ENCODE data around the gene NBPF14.
"Not testable (repeated sequence)": the region's sequence is repeated elsewhere in the genome, so short reads cannot be mapped to it uniquely, and the experiment has no call there.

Gene NBPF14, protein sequence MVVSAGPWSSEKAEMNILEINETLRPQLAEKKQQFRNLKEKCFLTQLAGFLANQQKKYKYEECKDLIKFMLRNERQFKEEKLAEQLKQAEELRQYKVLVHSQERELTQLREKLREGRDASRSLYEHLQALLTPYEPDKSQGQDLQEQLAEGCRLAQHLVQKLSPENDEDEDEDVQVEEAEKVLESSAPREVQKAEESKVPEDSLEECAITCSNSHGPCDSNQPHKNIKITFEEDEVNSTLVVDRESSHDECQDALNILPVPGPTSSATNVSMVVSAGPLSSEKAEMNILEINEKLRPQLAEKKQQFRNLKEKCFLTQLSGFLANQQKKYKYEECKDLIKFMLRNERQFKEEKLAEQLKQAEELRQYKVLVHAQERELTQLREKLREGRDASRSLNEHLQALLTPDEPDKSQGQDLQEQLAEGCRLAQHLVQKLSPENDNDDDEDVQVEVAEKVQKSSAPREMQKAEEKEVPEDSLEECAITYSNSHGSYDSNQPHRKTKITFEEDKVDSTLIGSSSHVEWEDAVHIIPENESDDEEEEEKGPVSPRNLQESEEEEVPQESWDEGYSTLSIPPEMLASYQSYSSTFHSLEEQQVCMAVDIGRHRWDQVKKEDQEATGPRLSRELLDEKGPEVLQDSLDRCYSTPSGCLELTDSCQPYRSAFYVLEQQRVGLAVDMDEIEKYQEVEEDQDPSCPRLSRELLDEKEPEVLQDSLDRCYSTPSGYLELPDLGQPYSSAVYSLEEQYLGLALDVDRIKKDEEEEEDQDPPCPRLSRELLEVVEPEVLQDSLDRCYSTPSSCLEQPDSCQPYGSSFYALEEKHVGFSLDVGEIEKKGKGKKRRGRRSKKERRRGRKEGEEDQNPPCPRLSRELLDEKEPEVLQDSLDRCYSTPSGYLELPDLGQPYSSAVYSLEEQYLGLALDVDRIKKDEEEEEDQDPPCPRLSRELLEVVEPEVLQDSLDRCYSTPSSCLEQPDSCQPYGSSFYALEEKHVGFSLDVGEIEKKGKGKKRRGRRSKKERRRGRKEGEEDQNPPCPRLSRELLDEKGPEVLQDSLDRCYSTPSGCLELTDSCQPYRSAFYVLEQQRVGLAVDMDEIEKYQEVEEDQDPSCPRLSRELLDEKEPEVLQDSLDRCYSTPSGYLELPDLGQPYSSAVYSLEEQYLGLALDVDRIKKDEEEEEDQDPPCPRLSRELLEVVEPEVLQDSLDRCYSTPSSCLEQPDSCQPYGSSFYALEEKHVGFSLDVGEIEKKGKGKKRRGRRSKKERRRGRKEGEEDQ (N-terminal part only)

DNA sequence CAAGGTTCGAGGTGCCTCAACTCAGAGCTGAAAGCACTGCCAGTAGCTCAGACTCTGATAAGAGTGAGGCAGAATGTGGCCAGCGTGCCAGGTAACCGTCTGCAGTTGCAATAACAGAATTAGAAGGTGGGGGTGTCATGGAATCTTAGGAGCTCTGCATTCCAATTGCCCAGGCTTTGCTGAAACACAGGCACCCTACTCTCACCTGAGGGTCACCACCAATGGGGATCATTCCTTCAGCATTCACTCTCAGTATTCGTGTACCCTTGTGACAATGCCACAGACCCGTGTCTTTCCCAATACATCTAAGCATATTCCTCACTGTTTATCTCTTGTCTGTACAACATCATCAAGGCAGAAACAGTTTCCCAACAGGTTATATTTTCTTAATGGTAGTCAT lies at the start of gene NBPF14:
Gene NBPF14, minus strand, starts transcription at position 101 of the 400 bp plus-strand sequence. CDS start 294 bp downstream, outside the sequence.
- not testable (repeated sequence) for DNase-seq

- DNase-seq, result not testable (repeated sequence)
Measured at GRCh38 chr1:148625451-148625850, 29.6 kb upstream of the NBPF14 start.

DNA sequence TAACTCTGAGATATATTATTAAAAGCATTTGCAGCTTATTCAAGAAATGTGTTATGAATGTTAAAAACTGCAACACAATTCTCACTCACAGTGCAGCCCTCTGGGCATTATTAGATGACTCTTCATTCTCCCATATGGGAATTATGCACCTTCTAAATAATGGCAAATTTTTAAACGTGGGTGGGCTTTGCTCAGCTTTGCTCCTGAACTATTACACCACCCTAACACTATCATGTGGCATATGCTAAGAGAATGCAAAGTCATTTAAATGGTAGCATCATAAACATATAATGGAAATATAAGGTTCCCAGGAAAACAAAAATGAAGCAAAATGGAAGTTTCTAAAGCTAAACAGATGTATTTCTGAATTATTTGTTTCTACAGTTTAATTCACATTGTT lies 22.4 kb upstream of the NBPF14 start:
- DNase-seq, result not testable (repeated sequence)

DNA sequence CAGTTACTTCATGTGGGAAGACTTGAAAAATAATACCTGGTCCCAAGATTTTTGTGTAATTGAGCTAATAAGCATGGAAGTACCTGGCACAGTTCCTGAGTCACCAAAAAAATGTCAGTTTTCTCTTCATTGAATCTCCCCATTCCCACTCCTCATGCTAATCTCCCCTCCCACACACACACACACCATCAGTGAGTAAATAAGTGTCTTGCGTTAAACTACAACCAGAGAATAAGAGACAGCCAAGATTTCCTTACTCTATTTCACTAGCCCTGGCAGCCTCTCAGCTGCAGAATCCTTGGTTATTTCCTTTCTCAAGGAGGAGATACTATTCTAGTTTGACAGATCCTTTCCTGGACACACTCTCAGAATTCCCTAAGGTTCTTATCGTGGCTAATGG lies 9.5 kb upstream of the NBPF14 start:
- not testable (repeated sequence) for DNase-seq

DNA sequence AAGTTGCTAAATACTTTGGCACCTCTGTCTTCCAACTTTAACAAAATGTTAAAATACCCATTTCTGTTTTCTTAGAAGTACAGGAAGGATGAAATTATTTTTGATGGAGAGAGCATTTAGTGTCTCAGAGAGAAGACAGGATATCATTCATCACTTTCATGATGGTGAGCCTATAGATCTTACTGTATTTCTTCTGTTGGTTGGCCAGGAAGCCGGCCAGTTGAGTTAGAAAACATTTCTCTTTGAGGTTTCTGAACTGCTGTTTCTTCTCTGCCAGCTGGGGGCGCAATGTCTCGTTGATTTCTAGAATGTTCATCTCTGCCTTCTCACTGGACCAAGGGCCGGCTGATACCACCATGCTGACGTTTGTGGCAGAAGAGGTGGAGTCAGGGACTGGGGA lies 451 bp downstream of the NBPF14 start:
- DNase-seq, result peak; percentile 1

GRCh38 chr1:148591098-148591497 lies 4.7 kb downstream of the NBPF14 start:
- not testable (repeated sequence) for DNase-seq

DNA sequence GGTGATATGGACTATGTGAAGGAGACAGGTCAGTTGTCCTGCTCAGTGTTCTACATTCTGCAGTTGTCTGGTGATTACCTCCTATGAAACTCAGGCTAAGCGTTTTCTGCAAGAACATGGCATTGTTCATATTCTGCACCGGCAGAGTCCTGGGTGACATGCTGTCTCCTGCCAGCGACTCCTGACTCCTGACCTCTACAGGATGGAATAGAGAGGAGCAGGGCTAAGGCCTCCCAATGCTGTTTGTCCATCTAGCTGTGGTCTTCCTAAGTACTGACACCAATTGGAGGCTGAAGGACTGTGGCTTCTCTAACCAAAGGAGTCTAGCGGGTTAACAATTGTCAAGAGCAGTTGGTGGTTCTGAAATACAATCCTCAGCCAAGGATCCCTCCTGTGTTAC lies 63.7 kb downstream of the NBPF14 start:
- DNase-seq, result not testable (repeated sequence)

GRCh38 chr1:148529101-148529567 lies 66.7 kb downstream of the NBPF14 start:
- peak; percentile 76 for DNase-seq

DNA sequence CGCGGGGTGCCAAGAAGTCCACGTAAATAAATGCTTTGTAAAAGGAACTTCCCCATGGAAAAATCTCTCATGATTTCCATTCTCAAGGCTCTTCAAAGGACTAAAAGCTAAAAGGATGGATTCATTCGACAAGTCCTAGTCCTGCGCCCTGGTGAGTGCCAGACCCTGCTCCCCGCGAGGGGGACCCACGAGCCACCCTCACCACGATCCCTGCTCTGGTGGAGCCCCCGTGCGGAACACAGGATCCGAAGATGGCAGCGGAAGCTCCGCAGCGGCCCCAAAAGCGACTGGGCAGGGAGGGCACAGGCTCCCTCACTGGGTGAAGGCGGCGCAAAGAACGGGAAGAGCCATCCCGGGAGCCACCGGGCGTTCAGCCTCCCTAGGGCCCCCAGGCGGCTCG lies 67.2 kb downstream of the NBPF14 start:
- not testable (repeated sequence) for DNase-seq

DNA sequence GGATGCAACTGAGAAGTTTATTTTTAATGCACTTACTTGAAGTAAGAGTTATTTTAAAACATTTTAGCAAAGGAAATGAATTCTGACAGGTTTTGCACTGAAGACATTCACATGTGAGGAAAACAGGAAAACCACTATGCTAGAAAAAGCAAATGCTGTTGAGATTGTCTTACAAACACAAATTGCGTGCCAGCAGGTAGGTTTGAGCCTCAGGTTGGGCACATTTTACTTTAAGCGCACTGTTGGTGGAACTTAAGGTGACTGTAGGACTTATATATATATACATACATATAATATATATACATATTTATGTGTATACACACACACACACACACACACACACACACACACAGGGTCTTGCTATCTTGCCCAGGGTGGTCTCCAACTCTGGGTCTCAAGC lies 69.2 kb downstream of the NBPF14 start:
- peak; percentile 46 for DNase-seq

DNA sequence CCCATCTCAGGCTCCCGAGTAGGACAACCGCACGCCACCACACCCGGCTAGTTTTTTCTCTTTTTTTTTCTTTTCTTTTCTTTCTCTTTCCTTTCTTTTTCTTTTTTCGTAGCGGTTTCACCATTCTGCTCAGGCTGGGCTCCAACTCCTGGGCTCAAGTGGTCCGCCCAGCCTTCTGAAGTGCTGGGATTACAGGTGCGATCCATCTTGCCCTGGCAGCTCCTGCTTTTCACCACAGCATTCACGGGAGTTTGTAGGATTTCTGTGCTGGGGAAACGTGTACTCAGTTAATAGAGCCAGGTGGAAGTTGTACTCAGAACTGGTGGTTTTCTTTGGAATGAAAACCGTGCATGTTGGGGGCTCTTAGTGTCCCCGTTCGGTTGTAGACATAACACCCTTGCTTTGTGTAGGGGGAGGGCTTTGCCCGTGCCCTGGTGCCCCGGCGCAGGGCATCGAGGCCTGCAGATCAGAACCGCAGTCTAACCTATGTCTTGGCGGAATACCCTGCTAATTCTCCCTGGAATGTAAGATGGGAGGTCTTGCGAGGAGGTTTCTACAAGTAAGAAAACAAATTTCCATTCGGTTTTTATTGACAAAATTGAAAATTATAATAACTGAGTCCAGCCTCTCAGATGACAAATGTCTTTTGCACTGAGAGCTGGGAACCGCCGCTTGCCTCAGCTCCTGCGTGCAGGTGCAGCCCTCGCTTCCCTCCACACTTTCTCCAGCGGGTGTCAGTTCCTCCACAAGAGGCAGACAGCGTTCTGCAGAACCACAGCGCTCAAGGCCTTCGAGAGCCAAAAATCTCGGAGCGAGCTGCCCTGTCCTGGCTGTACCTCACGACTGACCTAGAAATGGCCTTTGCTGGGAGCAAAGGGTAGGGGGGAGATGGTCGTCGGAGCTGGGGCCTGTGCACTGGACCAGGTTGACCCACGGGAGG lies 72.3 kb downstream of the NBPF14 start:
- peak; percentile 29 for DNase-seq

DNA sequence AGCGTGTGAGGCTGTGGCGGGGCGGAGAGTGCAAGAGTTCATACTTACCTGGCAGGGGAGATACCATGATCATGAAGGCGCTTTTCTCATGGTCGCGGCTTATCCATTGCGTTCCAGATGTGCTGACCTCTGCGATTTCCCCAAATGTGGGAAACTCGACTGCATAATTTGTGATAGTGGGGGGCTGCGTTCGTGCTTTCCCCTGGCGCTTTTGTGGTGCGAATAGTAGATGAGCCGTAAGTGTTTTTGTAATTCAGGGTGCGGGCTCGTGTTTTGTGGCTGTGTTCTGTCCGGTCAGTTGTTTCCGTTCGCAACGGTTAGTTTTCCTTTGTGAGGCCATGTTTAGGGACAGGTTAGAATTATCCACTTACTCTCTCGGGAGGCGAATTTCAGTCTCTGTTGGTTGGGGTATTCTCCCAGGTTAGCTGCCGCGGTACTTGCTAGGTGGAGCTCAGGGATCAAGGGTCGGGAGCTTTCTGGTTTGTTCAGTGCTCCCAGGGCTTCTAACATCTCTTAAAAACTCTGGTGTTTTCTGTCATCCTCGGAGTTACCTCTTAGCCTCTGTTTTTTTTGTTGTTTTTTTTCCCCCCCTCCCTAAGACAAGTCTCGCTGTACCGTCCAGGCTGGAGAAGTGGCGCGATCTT lies 73.1 kb downstream of the NBPF14 start:
- DNase-seq, result peak; percentile 94

DNA sequence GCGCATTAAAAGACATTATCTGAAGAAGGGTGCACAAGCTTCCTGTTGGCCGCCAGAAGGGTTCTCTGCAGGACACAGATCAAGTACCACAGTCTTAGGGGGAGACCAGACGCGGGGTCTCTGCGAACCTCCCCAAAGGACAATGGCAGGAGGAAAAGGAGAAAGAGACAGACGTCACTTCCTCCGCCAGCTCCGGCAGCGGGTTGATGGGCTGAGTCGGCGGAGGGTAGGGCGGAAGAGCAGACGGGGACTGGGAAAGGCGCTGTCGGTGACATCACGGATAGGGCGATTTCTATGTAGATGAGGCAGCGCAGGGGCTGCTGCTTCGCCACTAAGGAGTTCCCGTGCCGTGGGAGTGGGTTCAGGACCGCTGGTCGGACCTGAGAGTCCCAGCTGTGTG lies 73.7 kb downstream of the NBPF14 start:
- DNase-seq, result peak; percentile 91

GRCh38 chr1:148514310-148514709 lies 81.5 kb downstream of the NBPF14 start:
- peak; percentile 10 for DNase-seq

- DNase-seq, result not testable (repeated sequence)
Measured at GRCh38 chr1:148512571-148513184, 83.1 kb downstream of the NBPF14 start.

DNA sequence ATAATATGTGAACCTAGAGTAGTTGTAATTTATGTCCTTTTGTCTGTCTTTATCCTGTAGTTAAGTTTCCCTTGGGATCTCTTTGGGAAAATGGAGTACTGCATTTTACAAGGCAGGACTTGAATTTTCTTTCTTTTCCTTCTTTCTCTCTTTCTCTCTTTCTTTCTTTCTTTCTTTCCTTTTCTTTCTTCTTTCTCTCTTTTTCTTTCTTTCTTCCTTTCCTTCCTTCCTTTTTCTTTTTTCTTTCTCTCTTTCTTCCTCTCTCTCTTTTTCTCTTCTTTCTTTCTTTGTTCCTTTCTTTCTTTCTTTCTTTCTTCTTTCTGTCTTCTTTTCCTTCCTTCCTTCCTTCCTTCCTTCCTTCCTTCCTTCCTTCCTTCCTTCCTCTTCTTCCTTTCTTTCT lies 101.9 kb downstream of the NBPF14 start:
- DNase-seq, result not testable (repeated sequence)

DNA sequence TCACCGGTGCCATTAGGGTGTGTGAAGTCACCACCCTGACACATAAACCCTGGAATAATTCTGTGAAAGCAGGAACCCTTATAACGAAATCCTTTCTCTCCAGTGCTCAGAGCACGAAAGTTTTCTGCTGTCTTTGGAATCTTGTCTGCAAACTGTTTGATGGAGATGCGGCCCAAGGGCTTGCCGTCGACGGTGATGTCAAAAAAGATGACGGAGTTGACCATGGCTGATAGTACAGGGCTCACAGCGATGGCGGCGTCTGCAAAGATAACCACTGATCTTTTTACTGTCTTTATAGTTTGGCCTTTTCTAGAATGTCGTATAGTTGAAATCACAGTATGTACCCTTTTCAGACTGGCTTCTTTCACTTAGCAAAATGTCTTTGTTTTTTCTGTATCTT lies 112.8 kb downstream of the NBPF14 start, which contains the start of gene PPIAL4G:
Gene PPIAL4G, minus strand, starts transcription at position 274 of the 400 bp plus-strand sequence. Its CDS starts 50 bp downstream, at position 224.
- DNase-seq, result not testable (repeated sequence)
